Progenitor cell of endocrine pancreas (in vitro differentiated cells): Measurements from ENCODE around the gene CD52. TPM values are rescaled to one million over a fixed set of nuclear protein-coding genes. Genes with fewer than 3 reads are reported as not detected.
"Not testable (repeated sequence)": the region's sequence is repeated elsewhere in the genome, so short reads cannot be mapped to it uniquely, and the experiment has no call there.

Source experiments
- DNase-seq: peaks from one replicate; pipeline ENCODE4 v3.0.0; 2021; ENCODE audit warnings: low spot score; ENCODE audit not compliant: unreplicated experiment
- H3K27ac Mint-ChIP-seq: 2 replicates; pipeline ENCODE4 v1.8.0; 2021; ENCODE audit warnings: mild to moderate bottlenecking, moderate library complexity, mixed read lengths
- H3K27me3 Mint-ChIP-seq: 2 replicates; pipeline ENCODE4 v1.8.0; 2021; ENCODE audit warnings: mixed read lengths
- H3K36me3 Mint-ChIP-seq: 2 replicates; pipeline ENCODE4 v1.8.0; 2022; ENCODE audit warnings: mixed read lengths; ENCODE audit not compliant: insufficient read depth
- H3K4me1 Mint-ChIP-seq: 2 replicates; pipeline ENCODE4 v1.8.0; 2021; ENCODE audit warnings: low read depth, mixed read lengths
- H3K4me3 Mint-ChIP-seq: 2 replicates; pipeline ENCODE4 v1.8.0; 2021; ENCODE audit warnings: low read depth, mild to moderate bottlenecking, moderate library complexity, mixed read lengths
- H3K9me3 Mint-ChIP-seq: 2 replicates; pipeline ENCODE4 v1.8.0; 2021; ENCODE audit warnings: low read depth, mixed read lengths
- total RNA-seq: library from RNA; stranded (reverse); gene quantifications from 2 replicates; pipeline ENCODE4 v1.2.1, GENCODE V29; 2021
- TF ChIP-seq, protein P1 (sequence below): fragments of 200-600 bp; sonication (generic); IDR thresholded peaks from one replicate; pipeline ENCODE4 v1.5.0; 2021; ENCODE audit warnings: antibody characterized with exemption, mild to moderate bottlenecking; ENCODE audit not compliant: unreplicated experiment

The CD52 gene
- total RNA-seq, 1 donor from 2014 or later = 0.89 TPM

- Mint-ChIP-seq H3K4me3 (no peak overlapping the region), H3K27ac (peak overlapping the region; percentile 45), H3K4me1 (peaks cover 1% of the 10 kb centered on the region), H3K36me3 (peaks cover 4% of the 10 kb centered on the region), H3K27me3 (no peaks in the 10 kb centered on the region), H3K9me3 (no peaks in the 10 kb centered on the region)
- TF ChIP-seq, protein P1, sequence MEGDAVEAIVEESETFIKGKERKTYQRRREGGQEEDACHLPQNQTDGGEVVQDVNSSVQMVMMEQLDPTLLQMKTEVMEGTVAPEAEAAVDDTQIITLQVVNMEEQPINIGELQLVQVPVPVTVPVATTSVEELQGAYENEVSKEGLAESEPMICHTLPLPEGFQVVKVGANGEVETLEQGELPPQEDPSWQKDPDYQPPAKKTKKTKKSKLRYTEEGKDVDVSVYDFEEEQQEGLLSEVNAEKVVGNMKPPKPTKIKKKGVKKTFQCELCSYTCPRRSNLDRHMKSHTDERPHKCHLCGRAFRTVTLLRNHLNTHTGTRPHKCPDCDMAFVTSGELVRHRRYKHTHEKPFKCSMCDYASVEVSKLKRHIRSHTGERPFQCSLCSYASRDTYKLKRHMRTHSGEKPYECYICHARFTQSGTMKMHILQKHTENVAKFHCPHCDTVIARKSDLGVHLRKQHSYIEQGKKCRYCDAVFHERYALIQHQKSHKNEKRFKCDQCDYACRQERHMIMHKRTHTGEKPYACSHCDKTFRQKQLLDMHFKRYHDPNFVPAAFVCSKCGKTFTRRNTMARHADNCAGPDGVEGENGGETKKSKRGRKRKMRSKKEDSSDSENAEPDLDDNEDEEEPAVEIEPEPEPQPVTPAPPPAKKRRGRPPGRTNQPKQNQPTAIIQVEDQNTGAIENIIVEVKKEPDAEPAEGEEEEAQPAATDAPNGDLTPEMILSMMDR = no peak
- DNase-seq = no peak
Measured at GRCh38 chr1:26289158-26290059, 28.3 kb upstream of the CD52 start.

GRCh38 chr1:26290122-26290881 is 27.5 kb upstream of the CD52 start:
- Mint-ChIP-seq H3K27me3 (no peaks in the 10 kb centered on the region), H3K4me3 (no peak overlapping the region), H3K9me3 (no peaks in the 10 kb centered on the region), H3K4me1 (no peaks in the 10 kb centered on the region), H3K36me3 (peaks cover 1% of the 10 kb centered on the region), H3K27ac (no peak overlapping the region)
- no peak for DNase-seq
- TF ChIP-seq, protein P1 = no peak

GRCh38 chr1:26290882-26291261 is 26.9 kb upstream of the CD52 start:
- Mint-ChIP-seq H3K27ac (no peak overlapping the region), H3K4me3 (no peak overlapping the region)

DNA sequence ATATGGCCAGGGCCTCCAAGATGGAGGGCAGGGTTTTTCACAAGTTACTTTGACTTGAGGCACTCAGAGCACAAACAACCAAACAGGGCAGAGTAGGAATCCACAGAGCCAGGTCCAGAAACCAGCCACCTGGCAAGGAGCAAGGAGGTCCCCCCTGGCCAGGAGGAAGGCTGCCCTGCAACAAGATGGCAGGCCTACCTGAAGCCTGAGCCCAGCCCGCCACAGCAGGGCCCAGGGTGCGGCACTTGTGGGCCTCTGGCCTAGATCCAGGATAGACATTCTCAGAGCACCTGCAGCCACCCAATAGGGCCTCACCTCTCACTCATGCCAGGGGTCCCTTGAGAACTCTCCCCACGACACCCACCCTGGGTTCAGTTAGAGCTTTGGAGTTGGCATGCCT is 26.3 kb upstream of the CD52 start:
- TF ChIP-seq, protein P1 = no peak
- no peak for DNase-seq
- H3K27me3 Mint-ChIP-seq = no peaks in the 10 kb centered on the region
- peaks cover 4% of the 10 kb centered on the region for H3K36me3 Mint-ChIP-seq
- H3K4me1 Mint-ChIP-seq = no peaks in the 10 kb centered on the region
- no peak overlapping the region for H3K27ac Mint-ChIP-seq
- no peaks in the 10 kb centered on the region for H3K9me3 Mint-ChIP-seq
- H3K4me3 Mint-ChIP-seq = no peak overlapping the region

More at GRCh38 chr1:26290882-26291261, 26.9 kb upstream of the CD52 start:
- TF ChIP-seq, protein P1 = no peak
- DNase-seq = no peak
- Mint-ChIP-seq H3K36me3 (peaks cover 1% of the 10 kb centered on the region), H3K9me3 (no peaks in the 10 kb centered on the region), H3K27me3 (no peaks in the 10 kb centered on the region), H3K4me1 (no peaks in the 10 kb centered on the region)

DNA sequence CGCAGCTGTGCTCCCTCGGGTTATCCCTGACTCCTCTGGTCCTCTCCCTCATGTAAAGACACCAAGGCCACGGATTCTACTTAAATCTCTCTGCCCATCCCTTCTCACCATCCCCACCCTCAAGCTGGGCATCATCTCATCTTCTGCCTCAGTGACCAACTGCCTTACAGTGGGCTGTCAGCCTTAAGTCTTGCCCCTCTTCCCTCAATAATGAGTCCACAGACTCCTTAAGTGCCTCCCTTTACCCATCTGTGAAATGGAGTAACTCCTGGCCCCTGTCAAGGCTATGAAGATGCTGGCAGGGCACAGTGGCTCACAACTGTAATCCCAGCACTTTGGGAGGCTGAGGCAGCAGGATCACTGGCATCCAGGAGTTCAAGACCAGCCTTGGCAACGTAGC is 25.8 kb upstream of the CD52 start:
- Mint-ChIP-seq H3K9me3 (no peaks in the 10 kb centered on the region), H3K36me3 (peaks cover 4% of the 10 kb centered on the region), H3K27ac (no peak overlapping the region), H3K27me3 (no peaks in the 10 kb centered on the region), H3K4me3 (no peak overlapping the region), H3K4me1 (no peaks in the 10 kb centered on the region)
- TF ChIP-seq, protein P1 = no peak
- no peak for DNase-seq

GRCh38 chr1:26292735-26293134 is 25.0 kb upstream of the CD52 start:
- H3K36me3 Mint-ChIP-seq, H3K27me3 Mint-ChIP-seq, H3K27ac Mint-ChIP-seq, DNase-seq, H3K9me3 Mint-ChIP-seq, H3K4me3 Mint-ChIP-seq, H3K4me1 Mint-ChIP-seq: not testable (repeated sequence)
